GM10266 (cell line): ENCODE measurements around the gene GLRX3.

ENCODE experiments used
- DNase-seq: peaks from one replicate; pipeline ENCODE4 v3.0.0; 2012; ENCODE audit errors: extremely low spot score
- TF ChIP-seq, protein P1 (sequence below): IDR thresholded peaks from 2 replicates; pipeline ENCODE4 v1.5.1; 2012; ENCODE audit warnings: mild to moderate bottlenecking, low read depth; ENCODE audit not compliant: control insufficient read depth, insufficient read depth; ENCODE audit errors: missing control alignments

The GLRX3 gene

DNA sequence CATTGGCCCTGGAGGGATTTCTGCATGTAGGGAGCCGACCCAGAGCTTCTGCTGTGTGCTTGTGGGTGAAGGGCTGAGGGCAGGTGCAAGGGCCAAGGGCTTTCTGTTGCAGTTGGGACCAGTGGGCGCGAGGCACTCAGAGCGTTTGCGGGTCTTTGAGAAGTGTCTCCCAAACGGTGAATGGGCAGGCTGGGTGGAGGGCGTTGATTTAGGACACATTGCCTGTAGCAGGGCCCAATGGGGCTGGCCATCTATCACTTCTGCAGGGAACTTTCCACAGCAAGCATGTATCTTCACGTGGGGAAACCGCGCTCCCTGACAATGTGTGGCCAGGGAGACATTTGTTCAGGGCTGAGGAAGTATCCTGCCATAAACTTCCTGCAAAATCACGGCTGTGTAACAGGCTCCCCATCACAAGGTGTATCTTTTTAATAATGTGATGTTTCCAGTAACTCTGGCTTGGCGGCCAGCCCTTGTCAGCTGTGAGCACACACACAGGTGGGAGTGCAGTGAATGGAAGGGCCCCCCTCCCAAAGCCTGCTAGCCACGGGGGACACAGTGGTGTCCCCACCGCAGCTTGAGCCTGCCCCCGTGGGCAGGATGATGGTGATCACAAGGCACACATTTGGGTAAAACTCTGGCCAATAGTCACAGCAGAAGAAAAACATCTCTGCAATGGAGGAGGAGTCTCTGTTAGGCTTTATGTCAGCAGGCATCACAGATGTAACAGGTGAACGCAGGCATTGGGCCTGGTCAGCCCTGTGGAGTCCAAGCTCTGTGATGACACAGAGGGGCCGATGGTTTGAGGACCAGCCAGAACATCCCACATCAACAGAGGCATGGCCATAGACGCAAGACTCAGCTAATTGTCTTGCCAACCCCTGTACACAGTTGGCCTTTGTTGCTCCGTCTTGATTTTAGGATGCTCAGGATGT lies 84.3 kb downstream of the GLRX3 start:
- TF ChIP-seq, protein P1, sequence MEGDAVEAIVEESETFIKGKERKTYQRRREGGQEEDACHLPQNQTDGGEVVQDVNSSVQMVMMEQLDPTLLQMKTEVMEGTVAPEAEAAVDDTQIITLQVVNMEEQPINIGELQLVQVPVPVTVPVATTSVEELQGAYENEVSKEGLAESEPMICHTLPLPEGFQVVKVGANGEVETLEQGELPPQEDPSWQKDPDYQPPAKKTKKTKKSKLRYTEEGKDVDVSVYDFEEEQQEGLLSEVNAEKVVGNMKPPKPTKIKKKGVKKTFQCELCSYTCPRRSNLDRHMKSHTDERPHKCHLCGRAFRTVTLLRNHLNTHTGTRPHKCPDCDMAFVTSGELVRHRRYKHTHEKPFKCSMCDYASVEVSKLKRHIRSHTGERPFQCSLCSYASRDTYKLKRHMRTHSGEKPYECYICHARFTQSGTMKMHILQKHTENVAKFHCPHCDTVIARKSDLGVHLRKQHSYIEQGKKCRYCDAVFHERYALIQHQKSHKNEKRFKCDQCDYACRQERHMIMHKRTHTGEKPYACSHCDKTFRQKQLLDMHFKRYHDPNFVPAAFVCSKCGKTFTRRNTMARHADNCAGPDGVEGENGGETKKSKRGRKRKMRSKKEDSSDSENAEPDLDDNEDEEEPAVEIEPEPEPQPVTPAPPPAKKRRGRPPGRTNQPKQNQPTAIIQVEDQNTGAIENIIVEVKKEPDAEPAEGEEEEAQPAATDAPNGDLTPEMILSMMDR: no peak
- DNase-seq: no peak

DNA sequence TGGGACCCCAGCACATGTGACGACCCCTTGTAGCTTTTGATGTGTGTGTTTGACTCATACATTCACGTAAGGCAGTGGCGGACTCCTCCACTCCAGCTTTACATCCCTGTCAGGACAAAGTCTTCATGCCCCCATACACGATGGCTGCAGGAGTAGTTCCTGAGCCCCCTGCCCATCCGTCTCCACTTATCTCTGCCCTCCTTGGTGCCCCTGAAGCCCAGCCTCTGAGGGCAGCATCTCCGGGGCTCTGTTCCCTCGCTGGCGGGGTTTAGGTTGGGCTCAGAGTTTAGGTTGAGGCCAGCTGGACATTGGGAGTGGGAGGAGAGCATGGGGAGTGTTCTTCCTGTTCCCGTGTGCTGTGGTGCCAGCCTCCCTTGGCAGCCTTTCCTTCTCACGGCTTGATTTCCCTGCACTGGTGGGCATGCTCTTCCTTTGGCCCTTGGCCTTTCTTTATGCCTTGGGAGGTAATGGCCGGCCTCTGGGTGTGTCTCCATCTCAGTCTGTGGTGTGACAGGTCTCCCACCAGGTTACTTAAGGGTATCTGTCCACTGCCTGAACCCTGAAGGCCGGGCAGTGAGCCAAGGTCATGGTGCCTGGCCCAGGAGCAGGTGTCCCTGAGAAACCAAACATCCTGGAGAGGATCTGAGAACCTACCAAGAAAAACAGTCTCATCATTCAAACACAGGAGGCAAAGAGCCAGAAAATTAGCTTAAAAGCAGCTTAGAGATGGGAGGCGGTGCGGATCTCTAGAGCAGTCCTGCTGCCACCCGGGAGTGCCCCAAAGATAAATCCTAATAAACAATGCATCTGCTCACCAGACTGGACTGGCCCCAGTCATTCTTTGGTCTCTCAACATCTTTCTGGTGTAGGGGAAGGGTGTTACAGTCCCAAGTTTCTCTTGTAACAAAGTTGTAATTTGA lies 85.5 kb downstream of the GLRX3 start:
- no peak for DNase-seq
- TF ChIP-seq, protein P1: no peak

DNA sequence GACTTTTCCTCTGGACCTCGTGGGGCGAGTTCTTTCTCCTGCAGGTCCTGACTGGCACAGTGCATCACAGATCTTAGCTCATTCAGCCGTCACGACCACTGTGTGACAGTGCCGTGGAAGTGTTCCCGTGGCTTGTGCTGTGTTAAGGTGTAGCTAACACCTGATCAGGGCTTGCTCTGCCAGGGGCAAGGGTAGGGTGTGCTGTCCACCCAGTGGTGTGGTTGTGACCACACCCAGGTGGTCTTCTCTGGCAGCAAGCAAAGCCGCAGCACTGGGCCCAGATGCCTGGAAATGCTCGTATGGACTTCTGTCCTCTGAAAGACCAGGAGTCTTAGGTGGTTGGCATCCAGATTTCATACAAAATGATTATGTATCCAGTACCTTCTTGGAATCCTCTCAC lies 86.2 kb downstream of the GLRX3 start:
- no peak for DNase-seq
- TF ChIP-seq, protein P1: no peak

GRCh38 chr10:130224228-130224627 lies 88.0 kb downstream of the GLRX3 start:
- DNase-seq: no peak
- TF ChIP-seq, protein P1: no peak

DNA sequence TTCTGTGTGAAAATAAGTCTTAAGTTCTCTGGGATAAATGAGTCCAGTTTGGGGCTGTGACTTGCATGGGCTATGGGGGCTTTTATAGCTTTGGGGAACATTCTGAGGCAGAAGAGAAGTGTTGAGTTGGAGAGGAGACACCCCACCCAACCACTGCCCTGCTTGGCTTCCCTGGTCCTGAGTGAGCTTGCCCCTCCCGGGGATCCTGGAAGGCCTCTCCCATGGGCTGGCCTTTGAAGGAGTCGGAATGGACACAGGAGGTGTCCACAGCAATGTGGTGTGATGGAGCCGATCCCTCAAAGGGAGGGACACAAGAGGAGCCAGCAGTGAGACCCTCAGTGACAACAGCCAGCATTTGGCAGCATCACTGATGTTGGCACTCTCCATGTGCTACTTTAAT lies 89.8 kb downstream of the GLRX3 start:
- DNase-seq: no peak

DNA sequence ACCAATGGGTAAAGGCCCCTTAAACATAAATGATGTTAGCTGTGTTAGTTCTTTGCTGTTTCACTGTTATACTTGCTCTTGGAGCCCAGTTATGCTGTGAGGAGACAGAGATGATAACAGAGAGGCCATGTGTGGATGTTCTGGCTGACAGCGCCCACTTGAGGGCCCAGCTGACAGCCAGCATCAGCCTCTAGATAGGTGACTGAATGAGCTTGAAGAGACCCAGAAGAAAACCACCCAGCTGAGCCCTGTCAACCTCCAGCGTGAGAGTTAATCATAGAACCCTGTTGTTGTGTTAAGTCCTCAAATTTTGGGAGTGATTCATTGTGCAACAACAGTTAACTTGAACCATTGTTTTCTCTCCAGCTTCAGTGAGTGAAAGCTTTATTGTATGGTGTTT lies 91.7 kb downstream of the GLRX3 start:
- TF ChIP-seq, protein P1: no peak

More for the DNA sequence above, 89.8 kb downstream of the GLRX3 start:
- TF ChIP-seq, protein P1: no peak

More for the DNA sequence above, 91.7 kb downstream of the GLRX3 start:
- DNase-seq: no peak
